Tibial nerve (tissue), 3 donors: ENCODE data around the gene EP300.

Experiments used
- CTCF ChIP-seq, 5 experiments: fragments of 200-600 bp in 3 of 5; fragments of 450-650 bp in 2 of 5; sonication (generic) in 3 of 5; IDR thresholded peaks; one replicate each; pipeline ENCODE4 v1.5.1; 2016 to 2019; ENCODE audit warnings: antibody characterized with exemption in 5 of 5, mild to moderate bottlenecking in 3 of 5, moderate library complexity in 2 of 5
- POLR2A ChIP-seq, 2 donors: fragments of 450-650 bp; IDR thresholded peaks; one replicate each; pipeline ENCODE4 v1.6.1; 2017; ENCODE audit warnings: antibody characterized with exemption in 2 of 2, mild to moderate bottlenecking in 2 of 2, moderate library complexity in 2 of 2

DNA sequence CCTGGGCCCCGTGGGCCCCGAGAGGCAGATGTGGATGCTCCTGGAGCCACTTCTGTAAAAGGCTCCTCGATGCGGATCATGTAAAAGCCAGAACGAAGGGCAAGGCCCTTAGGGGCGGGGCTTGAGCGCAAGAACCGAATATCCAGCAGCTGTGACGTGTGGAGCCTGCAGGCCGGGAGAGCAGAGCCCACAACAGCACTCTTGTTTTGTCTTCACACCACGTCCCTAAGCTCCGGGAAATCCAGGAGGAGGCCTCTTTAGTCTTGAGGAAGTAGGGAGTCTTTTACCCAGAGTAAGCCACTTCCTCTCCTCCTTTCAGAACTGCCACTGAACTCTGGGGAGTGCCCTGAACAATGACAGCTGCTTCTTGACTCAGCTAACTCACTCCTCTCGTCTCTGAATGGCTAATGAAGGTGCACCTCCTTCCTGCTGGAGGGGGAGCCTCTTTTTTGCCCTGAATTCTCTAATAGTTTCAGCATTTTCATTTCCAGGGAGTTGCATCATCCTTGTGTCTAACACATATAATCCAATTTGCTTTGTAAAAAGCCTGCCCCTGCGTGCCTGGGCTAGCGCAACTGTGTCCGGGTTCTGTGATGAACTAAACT is 125.3 kb downstream of the EP300 start:
- TF ChIP-seq POLR2A (IDR thresholded peaks at IDR 0.05) = peak in 1 of 2 donors; percentile 46
- TF ChIP-seq CTCF (IDR thresholded peaks at IDR 0.05) = peak in 1 of 5 experiments; percentile 17
